Thoracic aorta (tissue), 2 donors: ENCODE measurements around the gene RASL12. TPM values are rescaled to one million over a fixed set of nuclear protein-coding genes. Genes with fewer than 3 reads are reported as not detected.

Experiments used
- ATAC-seq: fragments of 150-250 bp; one replicate; pipeline ENCODE4 v1.8.0; 2017; ENCODE audit warnings: low read depth; ENCODE audit not compliant: insufficient number of reproducible peaks, low FRiP score
- DNase-seq: peaks from one replicate; pipeline ENCODE4 v3.0.0-alpha.2; 2020; ENCODE audit warnings: low spot score
- H3K27ac ChIP-seq, 2 donors: fragments of 200-600 bp; sonication (generic); 1 replicate in 1 of 2; 2 replicates in 1 of 2; pipeline ENCODE4 v1.5.1; 2016; ENCODE audit warnings: mild to moderate bottlenecking in 2 of 2, moderate library complexity in 2 of 2
- H3K27me3 ChIP-seq: fragments of 200-600 bp; sonication (generic); replicated peaks from 2 replicates; pipeline ENCODE4 v1.6.0; 2016; ENCODE audit warnings: mild to moderate bottlenecking; ENCODE audit not compliant: insufficient read depth
- H3K36me3 ChIP-seq: fragments of 200-600 bp; sonication (generic); one replicate; pipeline ENCODE4 v1.5.1; 2016
- H3K4me1 ChIP-seq, 2 donors: fragments of 200-600 bp; sonication (generic); 1 replicate in 1 of 2; 2 replicates in 1 of 2; pipeline versions ENCODE4 v1.5.1 to v1.6.0; 2016; ENCODE audit warnings: low read depth in 2 of 2, mild to moderate bottlenecking in 1 of 2; ENCODE audit not compliant: control insufficient read depth in 1 of 2
- H3K4me3 ChIP-seq: fragments of 200-600 bp; sonication (generic); 2 replicates; pipeline ENCODE4 v1.5.1; 2016; ENCODE audit warnings: mild to moderate bottlenecking
- H3K9me3 ChIP-seq: fragments of 200-600 bp; sonication (generic); 2 replicates; pipeline ENCODE4 v1.5.1; 2016
- total RNA-seq, 2 donors: library from RNA; depleted of rRNA; stranded (reverse); fragments of >200 nt; gene quantifications; one replicate each; pipeline versions ENCODE4 v1.1.0 to v1.2.3, GENCODE V29; 2016
- TF ChIP-seq, protein P1 (sequence below): fragments of 200-600 bp; sonication (generic); IDR thresholded peaks from one replicate; pipeline ENCODE4 v1.5.1; 2019; ENCODE audit warnings: antibody characterized with exemption

The RASL12 gene
- total RNA-seq, 2 donors from 2014 or later: 211 to 324 TPM

DNA sequence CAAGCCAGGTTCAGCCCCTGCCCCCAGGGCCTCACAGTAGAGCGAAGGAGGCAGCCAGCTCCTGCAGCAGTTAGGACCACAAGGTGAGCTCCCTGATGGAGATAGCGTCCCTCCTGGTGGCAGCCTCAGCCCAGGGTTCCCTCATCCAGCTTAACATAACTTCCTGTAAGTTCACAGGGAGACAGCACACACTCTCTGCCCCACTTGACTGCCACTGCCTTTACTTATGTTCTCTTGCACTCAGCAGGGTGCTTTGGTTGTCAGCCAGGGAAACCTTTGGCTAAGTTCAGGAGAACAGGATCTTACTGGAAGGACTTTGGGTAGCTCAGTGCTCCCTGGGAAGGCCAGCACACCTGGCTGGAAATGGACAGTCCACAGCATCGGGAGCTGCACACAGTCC lies 19.6 kb upstream of the RASL12 start:
- DNase-seq: no peak
- no peaks in the 10 kb centered on the region for H3K36me3 ChIP-seq
- TF ChIP-seq, protein P1, sequence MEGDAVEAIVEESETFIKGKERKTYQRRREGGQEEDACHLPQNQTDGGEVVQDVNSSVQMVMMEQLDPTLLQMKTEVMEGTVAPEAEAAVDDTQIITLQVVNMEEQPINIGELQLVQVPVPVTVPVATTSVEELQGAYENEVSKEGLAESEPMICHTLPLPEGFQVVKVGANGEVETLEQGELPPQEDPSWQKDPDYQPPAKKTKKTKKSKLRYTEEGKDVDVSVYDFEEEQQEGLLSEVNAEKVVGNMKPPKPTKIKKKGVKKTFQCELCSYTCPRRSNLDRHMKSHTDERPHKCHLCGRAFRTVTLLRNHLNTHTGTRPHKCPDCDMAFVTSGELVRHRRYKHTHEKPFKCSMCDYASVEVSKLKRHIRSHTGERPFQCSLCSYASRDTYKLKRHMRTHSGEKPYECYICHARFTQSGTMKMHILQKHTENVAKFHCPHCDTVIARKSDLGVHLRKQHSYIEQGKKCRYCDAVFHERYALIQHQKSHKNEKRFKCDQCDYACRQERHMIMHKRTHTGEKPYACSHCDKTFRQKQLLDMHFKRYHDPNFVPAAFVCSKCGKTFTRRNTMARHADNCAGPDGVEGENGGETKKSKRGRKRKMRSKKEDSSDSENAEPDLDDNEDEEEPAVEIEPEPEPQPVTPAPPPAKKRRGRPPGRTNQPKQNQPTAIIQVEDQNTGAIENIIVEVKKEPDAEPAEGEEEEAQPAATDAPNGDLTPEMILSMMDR: no peak
- H3K27me3 ChIP-seq: no peaks in the 10 kb centered on the region
- peak overlapping the region; percentile 96 to 99 for H3K27ac ChIP-seq
- no peaks in the 10 kb centered on the region for H3K9me3 ChIP-seq
- peak overlapping the region; percentile 2 for H3K4me3 ChIP-seq
- no peak for ATAC-seq
- peaks cover 57 to 96% of the 10 kb centered on the region in 2 donors for H3K4me1 ChIP-seq

- Histone ChIP-seq H3K27me3 (no peaks in the 10 kb centered on the region), H3K27ac (peak overlapping the region; percentile 96 to 99), H3K4me3 (no peak overlapping the region), H3K9me3 (no peaks in the 10 kb centered on the region), H3K4me1 (peaks cover 63 to 96% of the 10 kb centered on the region in 2 donors), H3K36me3 (no peaks in the 10 kb centered on the region)
- DNase-seq (no peak), ATAC-seq (no peak)
- TF ChIP-seq, protein P1: peak; percentile 15
Measured at GRCh38 chr15:65086680-65087111, 18.9 kb upstream of the RASL12 start.

DNA sequence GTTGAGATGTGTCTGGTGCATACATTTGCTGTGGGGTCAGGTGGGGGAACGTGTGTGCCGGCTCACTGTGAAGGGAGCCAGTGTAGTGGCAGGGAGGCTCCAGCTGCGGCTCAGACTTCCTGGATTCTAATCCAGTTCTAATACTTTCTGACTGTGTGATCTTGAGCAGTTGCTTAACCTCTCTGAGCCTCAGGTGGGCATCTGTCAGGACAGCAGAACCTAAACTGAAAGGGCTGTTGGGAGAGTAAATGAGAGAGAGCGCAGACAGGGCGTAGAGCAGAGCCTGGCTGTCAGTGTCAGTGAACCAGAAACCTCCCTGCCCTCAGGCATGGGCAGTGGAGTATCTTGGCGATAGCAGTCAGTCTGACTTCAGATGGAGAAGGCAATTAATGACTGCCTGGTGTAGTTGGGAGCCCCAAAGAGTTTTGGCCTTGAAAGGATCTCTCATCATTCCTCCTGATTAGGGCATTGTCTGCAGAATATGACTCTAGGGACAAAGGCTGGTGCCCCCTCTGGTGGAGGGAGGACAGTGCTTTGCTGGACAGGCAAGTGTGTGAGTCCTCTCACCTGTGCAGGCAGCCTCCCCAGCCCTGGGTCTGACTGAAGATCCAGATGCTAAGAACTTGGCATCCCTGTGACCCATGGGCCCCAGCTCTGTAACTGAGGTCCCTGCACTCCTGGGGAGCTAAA lies 18.3 kb upstream of the RASL12 start:
- peaks cover 67 to 96% of the 10 kb centered on the region in 2 donors for H3K4me1 ChIP-seq
- no peak overlapping the region for H3K4me3 ChIP-seq
- TF ChIP-seq, protein P1: peak; percentile 11
- peak overlapping the region; percentile 96 to 99 for H3K27ac ChIP-seq
- DNase-seq: no peak
- no peaks in the 10 kb centered on the region for H3K27me3 ChIP-seq
- H3K9me3 ChIP-seq: no peaks in the 10 kb centered on the region
- no peak for ATAC-seq
- no peaks in the 10 kb centered on the region for H3K36me3 ChIP-seq

DNA sequence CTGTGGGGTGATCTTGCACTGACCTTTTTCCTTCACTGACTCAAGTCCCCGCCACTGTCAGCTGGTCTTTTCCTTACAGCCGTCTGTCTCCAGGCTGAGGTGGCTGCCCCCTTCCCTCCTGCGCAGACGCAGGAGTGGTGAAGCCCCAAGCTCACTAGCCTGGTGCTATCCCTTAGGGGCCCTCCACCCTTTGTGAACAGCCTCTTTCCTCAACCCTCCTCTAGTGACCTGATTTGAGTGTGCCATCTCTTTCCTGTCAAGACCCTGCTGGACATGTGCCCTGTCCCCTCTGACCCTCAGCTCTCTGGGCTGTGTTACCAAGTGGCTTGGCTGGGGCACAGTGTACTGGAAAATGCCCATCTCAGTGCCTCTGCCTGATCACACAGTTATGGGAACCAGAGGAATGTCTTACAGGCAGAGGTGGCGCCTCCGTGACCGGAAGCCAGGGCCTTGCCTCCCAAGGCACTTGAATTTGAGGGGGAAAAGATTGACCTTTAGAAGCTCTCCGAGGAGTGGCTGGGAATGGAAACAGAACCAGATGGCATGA lies 17.5 kb upstream of the RASL12 start:
- no peak for ATAC-seq
- no peak for DNase-seq
- Histone ChIP-seq H3K36me3 (no peaks in the 10 kb centered on the region), H3K9me3 (no peaks in the 10 kb centered on the region), H3K4me1 (peaks cover 67 to 96% of the 10 kb centered on the region in 2 donors), H3K27ac (peak overlapping the region; percentile 96 to 99), H3K27me3 (no peaks in the 10 kb centered on the region), H3K4me3 (no peak overlapping the region)
- TF ChIP-seq, protein P1: no peak

- no peaks in the 10 kb centered on the region for H3K9me3 ChIP-seq
- DNase-seq: no peak
- no peaks in the 10 kb centered on the region for H3K36me3 ChIP-seq
- H3K4me1 ChIP-seq: peaks cover 67 to 96% of the 10 kb centered on the region in 2 donors
- ATAC-seq: no peak
- H3K4me3 ChIP-seq: no peak overlapping the region
- TF ChIP-seq, protein P1: no peak
- peak overlapping the region; percentile 96 to 99 for H3K27ac ChIP-seq
- H3K27me3 ChIP-seq: no peaks in the 10 kb centered on the region
Measured at GRCh38 chr15:65084500-65085206, 16.9 kb upstream of the RASL12 start.
